Heart right ventricle (tissue), 16 donors: Measurements from ENCODE around the gene FPGS. TPM values are rescaled to one million over a fixed set of nuclear protein-coding genes. Genes with fewer than 3 reads are reported as not detected.

Experiments used
- ATAC-seq, 8 donors: fragments of 200-7000 bp; cut with Tn5 transposase; one replicate each; pipeline ENCODE4 v1.9.1; 2020; ENCODE audit warnings: mild to moderate bottlenecking in 8 of 8, moderate library complexity in 8 of 8, moderate number of reproducible peaks in 1 of 8
- DNase-seq, 2 donors: peaks; one replicate each; pipeline ENCODE4 v3.0.0-alpha.2; 2020
- H3K27ac ChIP-seq, 10 donors: fragments of 200-600 bp; sonication (generic) in 2 of 10; one replicate each; pipeline versions ENCODE4 v1.5.0 to v1.8.0; 2020 to 2022; ENCODE audit warnings: mild to moderate bottlenecking in 3 of 10
- H3K27me3 ChIP-seq, 7 donors: fragments of 200-600 bp; one replicate each; pipeline ENCODE4 v1.8.0; 2021 to 2022; ENCODE audit warnings: mild to moderate bottlenecking in 2 of 7
- H3K36me3 ChIP-seq, 9 donors: fragments of 200-600 bp; sonication (generic) in 1 of 9; one replicate each; pipeline versions ENCODE4 v1.5.0 to v1.8.0; 2020 to 2022; ENCODE audit warnings: mild to moderate bottlenecking in 2 of 9
- H3K4me1 ChIP-seq, 9 donors: fragments of 200-600 bp; sonication (generic) in 1 of 9; one replicate each; pipeline versions ENCODE4 v1.5.0 to v1.8.0; 2020 to 2022; ENCODE audit warnings: mild to moderate bottlenecking in 4 of 9
- H3K4me3 ChIP-seq, 10 donors: fragments of 200-600 bp; sonication (generic) in 2 of 10; one replicate each; pipeline versions ENCODE4 v1.5.0 to v1.8.0; 2020 to 2022; ENCODE audit warnings: mild to moderate bottlenecking in 7 of 10, moderate library complexity in 2 of 10
- H3K9me3 ChIP-seq, 11 donors: fragments of 200-600 bp in 10 of 11; sonication (generic) in 2 of 11; one replicate each; pipeline versions ENCODE4 v1.5.0 to v1.8.0; 2013 to 2022; ENCODE audit warnings: mild to moderate bottlenecking in 2 of 11, control low read depth in 1 of 11, moderate library complexity in 1 of 11
- WGBS, 2 donors: extraction: QIAGEN DNeasy Blood & Tissue Kit; methylation state at CpG; one replicate each; pipeline ENCODE4 v1.1.7; 2013; ENCODE audit warnings: inconsistent platforms in 1 of 2; 5-methylcytosine and 5-hydroxymethylcytosine counted together
- intact Hi-C, 10 donors: fragments of 100-400 bp; cut with DNase I; formaldehyde crosslinking; loops; one replicate each; pipeline versions ENCODE4 v1.11.1 to v1.14.2; 2022
- long read RNA-seq, 3 donors: library from polyadenylated mRNA; unstranded; transcript quantifications; one replicate each; pipeline ENCODE4 v2.0.0, GENCODE V29; 2020 to 2021
- polyA plus RNA-seq, 2 donors: library from polyadenylated mRNA; stranded (reverse); fragments of 200-250 nt; gene quantifications; one replicate each; pipeline ENCODE4 v1.2.3, GENCODE V29; 2013
- total RNA-seq, 10 donors: library from RNA; stranded (reverse); fragmentation: NEBNext Ultra II Directional in 3 of 10; extraction: Animal tissue kit (Norgen Biotek cat#: 25700) in 3 of 10; gene quantifications; one replicate each; pipeline versions ENCODE4 v1.2.1 to v1.2.4, GENCODE V29; 2021 to 2023
- TF ChIP-seq, protein P1 (sequence below), 9 donors: fragments of 200-600 bp; sonication (generic) in 2 of 9; IDR thresholded peaks; one replicate each; pipeline versions ENCODE4 v1.5.0 to v1.8.0; 2021 to 2022; ENCODE audit warnings: antibody characterized with exemption in 9 of 9, mild to moderate bottlenecking in 5 of 9, moderate library complexity in 1 of 9
- donor health status: Arrhythmogenic right ventricular cardiomyopathy.
- donor health status: ischemic (EF 13 %, LVEDD 7.1; RV severe dilation, severe dysfunction).
- donor health status: healthy with polysubstance abuse.
- donor health status: DM: no; HTN: yes; CAD: no.
- donor health status: DM: no; HTN: no; CAD: no.
- donor health status: ischemic (EF 25% LVEDD 6.9; RV normal size, moderate dysfunction).
- donor health status: ischemic (EF 25% LVEDD 5.7; RV mildly dilated, moderate dysfunction).
- donor health status: healthy.
- donor health status: DM: yes; HTN: yes; CAD: no.
- donor health status: Ischemic cardiomyopathy.
- donor health status: ischemic (EF 35%, LVEDD 5.7; RV mildly dilated, moderate dysfunction).
- donor health status: nonischemic (EF 11% LVEDD 7.7; RV severe dilation, severe dysfunction).
- donor health status: DM: yes; HTN: yes; CAD: no.
- donor health status: PGD.
- donor health status: ischemic (EF 29% LVEDD 5.4; RV normal size, mild dysfunction).
- donor health status: nonischemic (EF 23%, LVEDD 6.1; RV moderate dilation, normal function).

The FPGS gene
- total RNA-seq (10 to 100 TPM; 40.2 to 58.5 (median 46.5) TPM), polyA plus RNA-seq (10 to 100 TPM; 40.7 to 45.5 TPM)
- long read RNA-seq, donor 1, transcript FPGS-201 (15 exons, 2,278 nt) = minor isoform, 7 of 72 reads
- long read RNA-seq, donor 1, transcript FPGS-203 (15 exons, 2,279 nt) = major isoform, 36 of 72 reads
- long read RNA-seq, donor 1, partial matches to known transcripts = 4 of 72 reads
- long read RNA-seq, donor 1, other reads (novel, unspliced or antisense) = 24 of 72 reads
- long read RNA-seq, donor 2, transcript FPGS-203 (15 exons, 2,279 nt) = major isoform, 48 of 105 reads
- long read RNA-seq, donor 2, transcript FPGS-201 (15 exons, 2,278 nt) = minor isoform, 7 of 105 reads
- long read RNA-seq, donor 2, partial matches to known transcripts = 9 of 105 reads
- long read RNA-seq, donor 2, other reads (novel, unspliced or antisense) = 37 of 105 reads
- long read RNA-seq, donor 3, transcript FPGS-201 (15 exons, 2,278 nt) = minor isoform, 11 of 238 reads
- long read RNA-seq, donor 3, transcript FPGS-203 (15 exons, 2,279 nt) = major isoform, 137 of 238 reads
- long read RNA-seq, donor 3, transcript FPGS-204 (14 exons, 2,230 nt) = minor isoform, 6 of 238 reads
- long read RNA-seq, donor 3, partial matches to known transcripts = 25 of 238 reads
- long read RNA-seq, donor 3, other reads (novel, unspliced or antisense) = 56 of 238 reads

- intact Hi-C loops = loop anchor here in 4 of 10 donors (1.0 to 10.0 kb wide), 4 partner anchors 16 to 112 kb away; partner anchors contain the start of genes CDK9 (in 2 of the 4) and ST6GALNAC4 (in 1 of the 4)
- TF ChIP-seq, protein P1, sequence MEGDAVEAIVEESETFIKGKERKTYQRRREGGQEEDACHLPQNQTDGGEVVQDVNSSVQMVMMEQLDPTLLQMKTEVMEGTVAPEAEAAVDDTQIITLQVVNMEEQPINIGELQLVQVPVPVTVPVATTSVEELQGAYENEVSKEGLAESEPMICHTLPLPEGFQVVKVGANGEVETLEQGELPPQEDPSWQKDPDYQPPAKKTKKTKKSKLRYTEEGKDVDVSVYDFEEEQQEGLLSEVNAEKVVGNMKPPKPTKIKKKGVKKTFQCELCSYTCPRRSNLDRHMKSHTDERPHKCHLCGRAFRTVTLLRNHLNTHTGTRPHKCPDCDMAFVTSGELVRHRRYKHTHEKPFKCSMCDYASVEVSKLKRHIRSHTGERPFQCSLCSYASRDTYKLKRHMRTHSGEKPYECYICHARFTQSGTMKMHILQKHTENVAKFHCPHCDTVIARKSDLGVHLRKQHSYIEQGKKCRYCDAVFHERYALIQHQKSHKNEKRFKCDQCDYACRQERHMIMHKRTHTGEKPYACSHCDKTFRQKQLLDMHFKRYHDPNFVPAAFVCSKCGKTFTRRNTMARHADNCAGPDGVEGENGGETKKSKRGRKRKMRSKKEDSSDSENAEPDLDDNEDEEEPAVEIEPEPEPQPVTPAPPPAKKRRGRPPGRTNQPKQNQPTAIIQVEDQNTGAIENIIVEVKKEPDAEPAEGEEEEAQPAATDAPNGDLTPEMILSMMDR (IDR thresholded peaks at IDR 0.05) = no peak
Observed at GRCh38 chr9:127802576-127803443, at the start of gene FPGS. Gene FPGS, plus strand, starts transcription at chr9:127802882. Its CDS starts 43 bp downstream, at chr9:127802925.

GRCh38 chr9:127753148-127753547 is 49.5 kb upstream of the FPGS start:
- no peak for ATAC-seq
- intact Hi-C loops = no loop called here
- TF ChIP-seq, protein P1 (IDR thresholded peaks at IDR 0.05) = no peak
- Histone ChIP-seq H3K4me1 (peaks cover 5 to 64% (median 17%) of the 10 kb centered on the region in 9 donors), H3K27me3 (peaks cover 0 to 40% (median 27%) of the 10 kb centered on the region in 7 donors), H3K4me3 (no peak overlapping the region), H3K9me3 (no peaks in the 10 kb centered on the region), H3K36me3 (peaks cover 0 to 74% (median 28%) of the 10 kb centered on the region in 9 donors), H3K27ac (peak overlapping the region in 2 of 10 donors; percentile 80 to 84)
- DNase-seq = no peak
- 72 to 82% methylated on average over 8 of the region's 8 CpGs for WGBS, 2 donors

More at GRCh38 chr9:127802576-127803443, at the start of gene FPGS:
- DNase-seq (peak; percentile 88 to 91), ATAC-seq (peak; percentile 91 to 96 (median 94))
- H3K27ac ChIP-seq = peak within 1 kb of the TSS; percentile 81 to 98 (median 93)
- WGBS, 2 donors = 0 to 1% methylated on average over 74 to 83 of the region's 83 CpGs
- H3K27me3 ChIP-seq = no peaks in the 10 kb centered on the region
- H3K36me3 ChIP-seq = peaks cover 0 to 35% (median 6%) of the 10 kb centered on the region in 9 donors
- H3K4me3 ChIP-seq = peak within 1 kb of the TSS; percentile 53 to 79 (median 70)
- H3K4me1 ChIP-seq = peaks cover 8 to 38% (median 22%) of the 10 kb centered on the region in 9 donors
- H3K9me3 ChIP-seq = no peaks in the 10 kb centered on the region

DNA sequence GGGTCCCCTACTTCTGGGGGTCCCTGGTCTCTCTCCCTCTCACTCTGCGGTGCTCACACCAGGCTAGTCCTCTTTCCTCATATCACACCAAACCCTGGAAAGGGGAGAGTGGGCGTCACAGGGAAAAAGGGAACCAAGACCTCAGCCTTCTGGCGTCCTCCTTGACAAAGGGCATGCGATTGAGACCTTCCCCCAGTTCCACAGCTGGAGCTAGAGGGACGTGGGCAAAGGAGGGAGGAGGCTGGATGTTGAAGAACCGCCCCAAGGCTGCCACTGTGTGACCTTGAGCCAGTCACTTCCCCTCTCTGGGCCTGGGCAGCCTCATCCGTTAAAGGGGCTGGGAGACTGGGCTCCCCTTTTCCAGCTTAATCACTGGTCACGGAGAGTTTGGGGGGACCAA is 49.1 kb upstream of the FPGS start:
- Histone ChIP-seq H3K4me3 (peak overlapping the region in 2 of 10 donors; percentile 34 to 46), H3K9me3 (no peaks in the 10 kb centered on the region), H3K4me1 (peaks cover 5 to 68% (median 17%) of the 10 kb centered on the region in 9 donors), H3K36me3 (peaks cover 0 to 74% (median 24%) of the 10 kb centered on the region in 9 donors), H3K27ac (peak overlapping the region in 4 of 10 donors; percentile 69 to 86 (median 82)), H3K27me3 (peaks cover 0 to 40% (median 27%) of the 10 kb centered on the region in 7 donors)
- DNase-seq (no peak), ATAC-seq (no peak)
- intact Hi-C loops = no loop called here
- TF ChIP-seq, protein P1 (IDR thresholded peaks at IDR 0.05) = no peak
- WGBS, 2 donors = 73 to 75% methylated on average over 7 to 8 of the region's 8 CpGs
